Stimulated activated naive B cell treated with anti-CD40 and anti-IgM and Interleukin-4, amounts not matched to agents 10 μg/mL and 1 μg/mL and 100 μg/mL, for 72 hours (primary cell): ENCODE measurements around the gene VPS13C.

Experiments used
- ATAC-seq, 2 donors: fragments of 150-1000 bp; cut with Tn5 transposase; replicated peaks; 2 replicates each; pipeline ENCODE4 v1.10.0; 2021; ENCODE audit warnings: moderate library complexity in 1 of 2
- DNase-seq: peaks from one replicate; pipeline ENCODE4 v3.0.0; 2021
- H3K27ac Mint-ChIP-seq: one replicate; pipeline ENCODE4 v1.8.0; 2022; ENCODE audit warnings: mild to moderate bottlenecking, mixed read lengths
- H3K27me3 Mint-ChIP-seq, 2 donors: one replicate each; pipeline ENCODE4 v1.8.0; 2022; ENCODE audit warnings: mixed read lengths in 2 of 2
- H3K36me3 Mint-ChIP-seq, 2 donors: one replicate each; pipeline ENCODE4 v1.8.0; 2022; ENCODE audit warnings: mixed read lengths in 2 of 2, mild to moderate bottlenecking in 1 of 2
- H3K4me1 Mint-ChIP-seq, 2 donors: one replicate each; pipeline ENCODE4 v1.8.0; 2022; ENCODE audit warnings: mixed read lengths in 2 of 2, mild to moderate bottlenecking in 1 of 2
- H3K4me3 Mint-ChIP-seq, 2 donors: one replicate each; pipeline ENCODE4 v1.8.0; 2022; ENCODE audit warnings: mild to moderate bottlenecking in 2 of 2, mixed read lengths in 2 of 2, moderate library complexity in 1 of 2
- H3K9me3 Mint-ChIP-seq, 2 donors: one replicate each; pipeline ENCODE4 v1.8.0; 2022; ENCODE audit warnings: mixed read lengths in 2 of 2, mild to moderate bottlenecking in 1 of 2

VPS13C gene

DNA sequence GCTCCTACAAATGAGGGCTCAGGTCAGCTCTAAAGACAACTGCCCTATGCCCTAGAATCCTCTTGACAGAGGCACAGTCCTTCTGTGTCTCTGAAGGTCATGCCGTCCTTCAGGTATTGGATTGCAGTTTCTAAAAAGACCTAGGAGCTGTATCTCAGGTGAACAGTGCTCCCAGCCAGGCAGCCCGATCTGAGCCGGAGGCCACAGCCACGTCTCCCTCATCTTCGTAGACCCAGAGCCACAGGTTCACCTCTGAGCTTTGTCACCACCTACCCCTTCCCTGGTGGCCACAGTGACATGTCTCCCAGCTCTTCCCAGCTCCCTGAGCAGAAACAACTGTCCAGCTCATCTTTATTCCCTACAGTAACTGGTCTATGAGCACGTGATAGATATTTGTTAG is 228.0 kb downstream of the VPS13C start:
- Mint-ChIP-seq H3K36me3 (no peaks in the 10 kb centered on the region), H3K27ac (no peak overlapping the region), H3K4me3 (no peak overlapping the region), H3K9me3 (no peaks in the 10 kb centered on the region), H3K4me1 (peaks cover 4 to 5% of the 10 kb centered on the region in 2 donors), H3K27me3 (peaks cover 33 to 45% of the 10 kb centered on the region in 2 donors)
- ATAC-seq (no peak), DNase-seq (no peak)

DNA sequence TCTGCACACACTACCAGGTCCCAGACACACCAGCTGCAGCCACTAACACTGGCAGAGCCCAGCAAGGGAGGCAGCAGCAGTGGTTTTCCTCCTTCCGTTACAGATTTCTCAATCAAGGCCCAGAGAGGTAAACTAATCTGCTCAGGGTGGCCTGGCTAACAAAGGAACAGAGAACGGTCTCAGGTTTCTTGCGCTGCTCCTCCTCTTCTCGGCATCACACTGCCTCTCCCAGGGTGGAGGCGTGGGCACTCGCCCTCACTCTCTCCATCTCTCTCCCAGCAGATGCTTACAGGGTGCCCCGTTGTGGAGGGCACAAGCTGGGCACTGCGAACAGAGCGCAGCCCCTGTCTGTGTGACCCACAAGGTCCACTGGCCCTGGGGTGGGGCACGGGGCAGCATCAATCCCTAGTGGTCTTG is 228.7 kb downstream of the VPS13C start:
- Mint-ChIP-seq H3K36me3 (no peaks in the 10 kb centered on the region), H3K4me1 (peaks cover 4 to 5% of the 10 kb centered on the region in 2 donors), H3K4me3 (no peak overlapping the region), H3K9me3 (no peaks in the 10 kb centered on the region), H3K27ac (no peak overlapping the region), H3K27me3 (peaks cover 33 to 45% of the 10 kb centered on the region in 2 donors)
- ATAC-seq (no peak), DNase-seq (no peak)

GRCh38 chr15:61830536-61831330 is 229.5 kb downstream of the VPS13C start:
- peaks cover 33 to 45% of the 10 kb centered on the region in 2 donors for H3K27me3 Mint-ChIP-seq
- DNase-seq (no peak), ATAC-seq (no peak)
- H3K9me3 Mint-ChIP-seq, result no peaks in the 10 kb centered on the region
- no peak overlapping the region for H3K27ac Mint-ChIP-seq
- no peak overlapping the region for H3K4me3 Mint-ChIP-seq
- peaks cover 4 to 5% of the 10 kb centered on the region in 2 donors for H3K4me1 Mint-ChIP-seq
- no peaks in the 10 kb centered on the region for H3K36me3 Mint-ChIP-seq

GRCh38 chr15:61829514-61829889 is 230.7 kb downstream of the VPS13C start:
- H3K27me3 Mint-ChIP-seq, result peaks cover 35 to 44% of the 10 kb centered on the region in 2 donors
- H3K9me3 Mint-ChIP-seq, result no peaks in the 10 kb centered on the region
- H3K27ac Mint-ChIP-seq, result no peak overlapping the region
- no peaks in the 10 kb centered on the region for H3K36me3 Mint-ChIP-seq
- ATAC-seq, result no peak
- no peak for DNase-seq
- no peak overlapping the region for H3K4me3 Mint-ChIP-seq
- H3K4me1 Mint-ChIP-seq, result peaks cover 2 to 5% of the 10 kb centered on the region in 2 donors

DNA sequence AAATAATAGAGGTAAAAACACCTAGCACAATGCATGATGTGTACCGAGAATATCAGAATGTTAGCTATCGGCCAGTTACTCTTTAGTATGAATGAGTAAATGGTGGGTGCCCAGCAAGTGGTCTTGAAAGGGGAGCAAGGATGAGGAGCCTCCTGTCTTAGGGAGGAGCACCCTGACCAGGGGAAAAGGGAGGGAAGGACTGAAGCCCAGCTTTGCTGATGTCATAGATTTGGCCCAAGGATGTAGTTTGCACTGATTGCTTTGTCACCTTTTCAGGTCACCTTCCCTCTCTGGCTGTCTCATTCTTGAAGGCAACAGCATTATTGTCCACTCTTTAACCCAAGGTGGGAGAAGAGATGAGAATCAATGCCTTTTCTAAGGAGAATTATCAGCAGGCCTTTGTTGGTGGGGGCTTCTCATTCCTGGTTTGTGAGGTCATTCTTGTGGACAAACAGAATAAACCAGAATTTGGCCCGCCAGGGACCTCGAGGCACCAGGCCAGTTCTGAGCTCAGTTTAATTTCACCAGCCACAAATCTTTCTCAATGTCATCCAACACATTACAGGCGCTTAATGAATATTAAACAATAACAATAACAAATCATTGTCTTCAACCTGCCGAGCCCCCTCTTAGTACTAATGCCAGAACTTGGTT is 231.3 kb downstream of the VPS13C start:
- DNase-seq (no peak), ATAC-seq (no peak)
- Mint-ChIP-seq H3K27ac (no peak overlapping the region), H3K4me1 (peaks cover 2 to 3% of the 10 kb centered on the region in 2 donors), H3K4me3 (no peak overlapping the region), H3K9me3 (no peaks in the 10 kb centered on the region), H3K36me3 (no peaks in the 10 kb centered on the region), H3K27me3 (peaks cover 33 to 44% of the 10 kb centered on the region in 2 donors)

GRCh38 chr15:61828008-61828407 is 232.2 kb downstream of the VPS13C start:
- ATAC-seq (no peak), DNase-seq (no peak)
- Mint-ChIP-seq H3K27ac (no peak overlapping the region), H3K36me3 (no peaks in the 10 kb centered on the region), H3K4me3 (no peak overlapping the region), H3K4me1 (no peaks in the 10 kb centered on the region), H3K9me3 (no peaks in the 10 kb centered on the region), H3K27me3 (peaks cover 25 to 38% of the 10 kb centered on the region in 2 donors)

- no peak overlapping the region for H3K4me3 Mint-ChIP-seq
- H3K9me3 Mint-ChIP-seq, result no peaks in the 10 kb centered on the region
- H3K4me1 Mint-ChIP-seq, result no peaks in the 10 kb centered on the region
- H3K27ac Mint-ChIP-seq, result no peak overlapping the region
- no peaks in the 10 kb centered on the region for H3K36me3 Mint-ChIP-seq
- DNase-seq (no peak), ATAC-seq (no peak)
- peaks cover 20 to 33% of the 10 kb centered on the region in 2 donors for H3K27me3 Mint-ChIP-seq
Observed at GRCh38 chr15:61827131-61827530, 233.1 kb downstream of the VPS13C start.

- DNase-seq (no peak), ATAC-seq (no peak)
- no peaks in the 10 kb centered on the region for H3K9me3 Mint-ChIP-seq
- H3K4me3 Mint-ChIP-seq, result no peak overlapping the region
- peaks cover 24 to 37% of the 10 kb centered on the region in 2 donors for H3K27me3 Mint-ChIP-seq
- H3K27ac Mint-ChIP-seq, result no peak overlapping the region
- no peaks in the 10 kb centered on the region for H3K36me3 Mint-ChIP-seq
- no peaks in the 10 kb centered on the region for H3K4me1 Mint-ChIP-seq
Observed at GRCh38 chr15:61824291-61824690, 236.0 kb downstream of the VPS13C start.

GRCh38 chr15:61822511-61822910 is 237.7 kb downstream of the VPS13C start:
- H3K4me1 Mint-ChIP-seq, result no peaks in the 10 kb centered on the region
- ATAC-seq (no peak), DNase-seq (no peak)
- H3K9me3 Mint-ChIP-seq, result no peaks in the 10 kb centered on the region
- H3K36me3 Mint-ChIP-seq, result no peaks in the 10 kb centered on the region
- no peak overlapping the region for H3K4me3 Mint-ChIP-seq
- no peak overlapping the region for H3K27ac Mint-ChIP-seq
- peaks cover 26 to 37% of the 10 kb centered on the region in 2 donors for H3K27me3 Mint-ChIP-seq

DNA sequence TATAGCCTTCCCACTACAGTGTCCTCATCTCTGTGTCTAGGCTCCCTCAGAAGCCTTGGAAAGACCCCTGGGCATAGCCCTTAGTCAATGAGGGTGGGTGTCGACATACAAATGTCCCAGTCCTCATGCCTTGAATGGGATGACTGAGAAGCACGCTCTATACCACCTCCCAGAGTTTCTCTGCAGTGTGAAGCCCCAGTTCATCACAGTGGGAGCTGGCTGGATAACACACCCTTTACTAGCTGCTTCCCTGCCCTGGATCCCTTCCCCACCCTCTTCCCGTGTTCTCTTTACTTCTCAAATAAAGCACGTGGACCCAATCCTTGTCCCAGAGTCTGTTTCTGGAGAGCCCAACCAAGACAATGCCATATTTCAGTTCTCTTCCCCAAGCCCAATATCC is 239.3 kb downstream of the VPS13C start:
- Mint-ChIP-seq H3K27ac (no peak overlapping the region), H3K27me3 (peaks cover 27 to 37% of the 10 kb centered on the region in 2 donors), H3K4me1 (no peaks in the 10 kb centered on the region), H3K36me3 (no peaks in the 10 kb centered on the region), H3K9me3 (no peaks in the 10 kb centered on the region), H3K4me3 (no peak overlapping the region)
- no peak for DNase-seq
- no peak for ATAC-seq

- H3K9me3 Mint-ChIP-seq, result no peaks in the 10 kb centered on the region
- ATAC-seq, result no peak
- no peaks in the 10 kb centered on the region for H3K36me3 Mint-ChIP-seq
- H3K27ac Mint-ChIP-seq, result no peak overlapping the region
- peaks cover 28 to 30% of the 10 kb centered on the region in 2 donors for H3K27me3 Mint-ChIP-seq
- no peak overlapping the region for H3K4me3 Mint-ChIP-seq
- H3K4me1 Mint-ChIP-seq, result no peaks in the 10 kb centered on the region
- no peak for DNase-seq
Observed at GRCh38 chr15:61820212-61820611, 240.0 kb downstream of the VPS13C start.

DNA sequence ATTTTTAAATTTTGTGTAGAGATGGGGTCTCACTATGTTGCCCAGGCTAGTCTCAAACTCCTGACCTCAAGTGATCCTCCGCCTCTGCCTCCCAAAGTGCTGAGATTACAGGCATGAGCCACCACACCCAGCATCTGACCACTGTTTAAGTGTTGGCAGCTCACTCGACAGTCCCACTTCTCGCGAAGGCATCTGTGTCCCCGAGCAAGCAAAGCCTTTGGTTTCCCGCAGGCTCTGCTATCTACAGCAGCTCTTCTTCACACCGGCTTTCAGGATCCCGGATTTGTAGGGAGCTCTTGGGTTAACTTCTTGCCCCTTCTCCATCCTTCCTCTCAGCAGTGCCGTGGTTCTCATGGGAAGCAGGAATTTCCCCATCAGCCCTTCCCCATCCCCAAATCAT is 240.9 kb downstream of the VPS13C start:
- no peaks in the 10 kb centered on the region for H3K4me1 Mint-ChIP-seq

GRCh38 chr15:61818801-61819200 is 241.4 kb downstream of the VPS13C start:
- H3K9me3 Mint-ChIP-seq, result no peaks in the 10 kb centered on the region
- no peaks in the 10 kb centered on the region for H3K4me1 Mint-ChIP-seq
- ATAC-seq, result no peak
- H3K36me3 Mint-ChIP-seq, result no peaks in the 10 kb centered on the region
- DNase-seq, result no peak
- peaks cover 23 to 27% of the 10 kb centered on the region in 2 donors for H3K27me3 Mint-ChIP-seq
- H3K27ac Mint-ChIP-seq, result no peak overlapping the region
- H3K4me3 Mint-ChIP-seq, result no peak overlapping the region

More for the DNA sequence above, 240.9 kb downstream of the VPS13C start:
- Mint-ChIP-seq H3K9me3 (no peaks in the 10 kb centered on the region), H3K27ac (no peak overlapping the region), H3K36me3 (no peaks in the 10 kb centered on the region), H3K4me3 (no peak overlapping the region), H3K27me3 (peaks cover 24 to 29% of the 10 kb centered on the region in 2 donors)
- ATAC-seq (no peak), DNase-seq (no peak)

- Mint-ChIP-seq H3K27ac (no peak overlapping the region), H3K9me3 (no peaks in the 10 kb centered on the region), H3K36me3 (no peaks in the 10 kb centered on the region), H3K27me3 (peaks cover 22 to 23% of the 10 kb centered on the region in 2 donors), H3K4me1 (no peaks in the 10 kb centered on the region), H3K4me3 (no peak overlapping the region)
- ATAC-seq (no peak), DNase-seq (no peak)
Observed at GRCh38 chr15:61816856-61817255, 243.4 kb downstream of the VPS13C start.
